HEK293 (cell line): ENCODE results near the gene RAB8A.

Experiments
- CTCF ChIA-PET: fragments of 350-600 bp; formaldehyde crosslinking; extraction: SDS; loops from one replicate; lab custom pipeline; 2021; ENCODE audit warnings: antibody characterized with exemption; lab: Yijun Ruan, JAX
- POLR2A ChIA-PET: fragments of 300-600 bp; formaldehyde crosslinking; extraction: SDS; loops from one replicate; lab custom pipeline; 2020; ENCODE audit warnings: antibody characterized with exemption, inconsistent platforms; lab: Yijun Ruan, JAX
- H3K27ac ChIP-seq: fragments of 200-500 bp; sonication (Bioruptor generic); 2 replicates; pipeline ENCODE4 v1.5.1; 2014; ENCODE audit warnings: low read depth, low read length, control low read depth, inconsistent platforms; ENCODE audit errors: extremely low read depth
- H3K36me3 ChIP-seq, 2 experiments: fragments of 200-500 bp in 1 of 2; sonication (Bioruptor generic) in 1 of 2; 1 replicate in 1 of 2; 2 replicates in 1 of 2; pipeline ENCODE4 v1.5.1; 2014 to 2017; ENCODE audit warnings: inconsistent platforms in 2 of 2, low read length in 2 of 2; ENCODE audit not compliant: control insufficient read depth in 2 of 2, insufficient read depth in 1 of 2
- H3K4me1 ChIP-seq: fragments of 200-500 bp; sonication (Bioruptor generic); 2 replicates; pipeline ENCODE4 v1.5.1; 2014; ENCODE audit warnings: mild to moderate bottlenecking, low read length, inconsistent platforms; ENCODE audit not compliant: control insufficient read depth, insufficient read depth
- H3K4me3 ChIP-seq: 2 replicates; pipeline ENCODE4 v1.5.1; 2011; ENCODE audit warnings: low read depth, mild to moderate bottlenecking, control low read depth, low read length, moderate library complexity
- H3K9me3 ChIP-seq: fragments of 200-500 bp; sonication (Bioruptor generic); 2 replicates; pipeline ENCODE4 v1.5.1; 2014; ENCODE audit warnings: low read depth, low read length, inconsistent platforms; ENCODE audit not compliant: control insufficient read depth, insufficient read depth
- GLIS1 ChIP-seq: fragments of 450-650 bp; formaldehyde crosslinking; IDR thresholded peaks from 2 replicates; pipeline ENCODE4 v1.5.1; 2016; ENCODE audit warnings: missing biosample characterization, missing genetic modification characterization
- HIC1 ChIP-seq: fragments of 450-650 bp; formaldehyde crosslinking; IDR thresholded peaks from 2 replicates; pipeline ENCODE4 v1.5.1; 2016; ENCODE audit warnings: missing biosample characterization, missing genetic modification characterization
- INSM2 ChIP-seq: fragments of 450-650 bp; formaldehyde crosslinking; IDR thresholded peaks from 2 replicates; pipeline ENCODE4 v1.5.1; 2016; ENCODE audit warnings: missing biosample characterization, missing genetic modification characterization
- KLF17 ChIP-seq: fragments of 450-650 bp; formaldehyde crosslinking; IDR thresholded peaks from 2 replicates; pipeline ENCODE4 v1.5.1; 2016; ENCODE audit warnings: missing biosample characterization, missing genetic modification characterization
- SCRT2 ChIP-seq: fragments of 450-650 bp; formaldehyde crosslinking; IDR thresholded peaks from 2 replicates; pipeline ENCODE4 v1.5.1; 2016; ENCODE audit warnings: missing biosample characterization, missing genetic modification characterization
- SP7 ChIP-seq: fragments of 450-650 bp; formaldehyde crosslinking; IDR thresholded peaks from 2 replicates; pipeline ENCODE4 v1.5.1; 2016; ENCODE audit warnings: missing biosample characterization, missing genetic modification characterization
- ZBTB17 ChIP-seq: fragments of 450-650 bp; formaldehyde crosslinking; IDR thresholded peaks from 2 replicates; pipeline ENCODE4 v1.5.1; 2016; ENCODE audit warnings: missing biosample characterization, missing genetic modification characterization
- ZNF148 ChIP-seq: fragments of 450-650 bp; formaldehyde crosslinking; IDR thresholded peaks from 2 replicates; pipeline ENCODE4 v1.5.0; 2017; ENCODE audit warnings: missing biosample characterization, missing genetic modification characterization, borderline replicate concordance
- ZNF157 ChIP-seq: fragments of 450-650 bp; formaldehyde crosslinking; IDR thresholded peaks from 2 replicates; pipeline ENCODE4 v1.5.1; 2016; ENCODE audit warnings: missing biosample characterization, missing genetic modification characterization
- ZNF169 ChIP-seq: fragments of 450-650 bp; formaldehyde crosslinking; IDR thresholded peaks from 2 replicates; pipeline ENCODE4 v1.5.1; 2016; ENCODE audit warnings: missing biosample characterization, missing genetic modification characterization
- ZNF184 ChIP-seq: fragments of 450-650 bp; IDR thresholded peaks from 2 replicates; pipeline ENCODE4 v1.5.1; 2018; ENCODE audit warnings: missing biosample characterization, mild to moderate bottlenecking, missing genetic modification characterization
- ZNF510 ChIP-seq: fragments of 450-650 bp; formaldehyde crosslinking; IDR thresholded peaks from 2 replicates; pipeline ENCODE4 v1.5.1; 2018; ENCODE audit warnings: mild to moderate bottlenecking, missing genetic modification characterization, missing biosample characterization; ENCODE audit not compliant: insufficient replicate concordance
- ZNF521 ChIP-seq: fragments of 450-650 bp; formaldehyde crosslinking; IDR thresholded peaks from 2 replicates; pipeline ENCODE4 v1.5.1; 2017; ENCODE audit warnings: missing biosample characterization, mild to moderate bottlenecking, missing genetic modification characterization
- ZNF600 ChIP-seq: fragments of 450-650 bp; formaldehyde crosslinking; IDR thresholded peaks from 2 replicates; pipeline ENCODE4 v1.5.1; 2016; ENCODE audit warnings: missing biosample characterization, missing genetic modification characterization
- ZNF623 ChIP-seq: fragments of 450-650 bp; formaldehyde crosslinking; IDR thresholded peaks from 2 replicates; pipeline ENCODE4 v1.5.1; 2016; ENCODE audit warnings: missing biosample characterization, missing genetic modification characterization
- ZNF76 ChIP-seq: fragments of 450-650 bp; formaldehyde crosslinking; IDR thresholded peaks from 2 replicates; pipeline ENCODE4; 2016; ENCODE audit warnings: low read depth, missing biosample characterization, missing genetic modification characterization, borderline replicate concordance
- ZNF777 ChIP-seq: fragments of 450-650 bp; formaldehyde crosslinking; IDR thresholded peaks from 2 replicates; pipeline ENCODE4 v1.5.1; 2017; ENCODE audit warnings: missing biosample characterization, missing genetic modification characterization, borderline replicate concordance

The RAB8A gene

GRCh38 chr19:16161840-16162239 lies 50.2 kb downstream of the RAB8A start:
- Histone ChIP-seq H3K4me3 (no peak overlapping the region), H3K9me3 (no peaks in the 10 kb centered on the region), H3K4me1 (no peaks in the 10 kb centered on the region), H3K36me3 (no peaks in the 10 kb centered on the region), H3K27ac (no peak overlapping the region)
- ChIA-PET CTCF (interaction anchor here (0.6 to 1.1 kb wide), 3 partner anchors 24 to 209 kb away, joined by 3 to 4 read pairs (median 3); partner anchors contain the start of gene FAM32A), POLR2A (interaction anchor here (0.6 to 1.1 kb wide), 6 partner anchors 15 to 496 kb away, joined by 3 to 7 read pairs (median 6); partner anchors contain the start of gene FAM32A)
- TF ChIP-seq ZNF184 (tag by site-specific recombination), result 0 out of 2 replicates have a peak, but pooled peaks have one; percentile 39
- no peak for TF ChIP-seq ZNF169
- TF ChIP-seq ZNF148 (tag by site-specific recombination), result no peak
- TF ChIP-seq GLIS1 (tag by site-specific recombination), result no peak
- TF ChIP-seq ZNF600 (tag by site-specific recombination), result peak; percentile 70
- TF ChIP-seq KLF17 (tag by site-specific recombination), result peak; percentile 66; the same call in 1 of the 2 replicates
- TF ChIP-seq ZBTB17 (tag by site-specific recombination), result 0 out of 2 replicates have a peak, but pooled peaks have one; percentile 15
- TF ChIP-seq SP7 (tag by site-specific recombination), result peak; percentile 39; the same call in 1 of the 2 replicates
- 0 out of 2 replicates have a peak, but pooled peaks have one; percentile 48 for TF ChIP-seq INSM2 (tag by site-specific recombination)
- no peak for TF ChIP-seq ZNF521
- 0 out of 2 replicates have a peak, but pooled peaks have one; percentile 12 for TF ChIP-seq HIC1

- ChIA-PET POLR2A (interaction anchor here (0.7 kb wide), 1 partner anchor 140 kb away, joined by 9 read pairs; no protein-coding TSS in a partner anchor), CTCF (interaction anchor here (0.5 to 1.4 kb wide), 2 partner anchors 28 to 53 kb away, joined by 3 to 4 read pairs; no protein-coding TSS in a partner anchor)
- H3K4me1 ChIP-seq, result no peaks in the 10 kb centered on the region
- no peaks in the 10 kb centered on the region for H3K9me3 ChIP-seq
- H3K36me3 ChIP-seq, result no peaks in the 10 kb centered on the region
- no peak overlapping the region for H3K4me3 ChIP-seq
- no peak overlapping the region for H3K27ac ChIP-seq
- TF ChIP-seq ZNF510 (tag by site-specific recombination), result no peak
- TF ChIP-seq ZNF157 (tag by site-specific recombination), result no peak
- no peak for TF ChIP-seq ZNF76 (tag by site-specific recombination)
- TF ChIP-seq ZNF623 (tag by site-specific recombination), result peak; percentile 68
- no peak for TF ChIP-seq ZNF777 (tag by site-specific recombination)
- TF ChIP-seq SCRT2 (tag by site-specific recombination), result no peak
These were observed 52.7 kb downstream of the RAB8A start for GRCh38 chr19:16164222-16164890.
